Endothelial cell of umbilical vein (primary cell): ENCODE measurements around the gene FNBP1. TPM values are rescaled to one million over a fixed set of nuclear protein-coding genes. Genes with fewer than 3 reads are reported as not detected.

Experiments used
- BruUV-seq: library from RNA; stranded (reverse); fragments of 400-500 nt; replicated peaks from 2 replicates; lab custom pipeline; 2021; lab: Mats Ljungman, UMichigan
- CTCF ChIA-PET: fragments of 300-600, 350-600 bp; sonication (Branson Sonifier 250); formaldehyde crosslinking; loops from one replicate; lab custom pipeline; 2021; ENCODE audit warnings: antibody characterized with exemption, inconsistent platforms; lab: Charles Lee
- POLR2A ChIA-PET: fragments of 300-600, 350-600 bp; sonication (Branson Sonifier 250); formaldehyde crosslinking; loops from one replicate; lab custom pipeline; 2021; ENCODE audit warnings: antibody characterized with exemption, inconsistent platforms; lab: Charles Lee
- DNase-seq: peaks from one replicate; pipeline ENCODE4 v3.0.0-alpha.2; 2011; ENCODE audit warnings: low read depth, low spot score
- FAIRE-seq: peaks from 2 replicates; lab custom pipeline; 2011; peaks lifted over from hg19 to GRCh38; lab: Jason Lieb, UNC
- H2AFZ ChIP-seq: 2 replicates; pipeline ENCODE4 v1.6.0; 2012; ENCODE audit warnings: low read depth, low read length, control low read depth, inconsistent platforms
- H3K27ac ChIP-seq: 2 replicates; pipeline ENCODE4 v1.5.1; 2011; ENCODE audit warnings: low read depth, mild to moderate bottlenecking, control low read depth, low read length, moderate library complexity; ENCODE audit not compliant: insufficient read depth
- H3K27me3 ChIP-seq, 2 experiments: 2 replicates each; pipeline versions ENCODE4 v1.6.0 to v1.6.1; 2011; ENCODE audit warnings: low read length in 2 of 2, mixed read lengths in 1 of 2; ENCODE audit not compliant: control insufficient read depth in 2 of 2, insufficient read depth in 2 of 2
- H3K36me3 ChIP-seq, 2 experiments: 2 replicates in 1 of 2; 3 replicates in 1 of 2; pipeline ENCODE4 v1.5.1; 2011; ENCODE audit warnings: low read length in 2 of 2, mild to moderate bottlenecking in 1 of 2, moderate library complexity in 1 of 2; ENCODE audit not compliant: control insufficient read depth in 2 of 2, insufficient read depth in 2 of 2; ENCODE audit errors: extremely low read depth in 1 of 2
- H3K4me1 ChIP-seq: 3 replicates; pipeline ENCODE4 v1.5.1; 2011; ENCODE audit warnings: mild to moderate bottlenecking, low read length; ENCODE audit not compliant: control insufficient read depth, insufficient read depth; ENCODE audit errors: extremely low read depth
- H3K4me2 ChIP-seq: 2 replicates; pipeline ENCODE4 v1.6.1; 2011; ENCODE audit warnings: low read length, control low read depth, mixed read lengths; ENCODE audit not compliant: insufficient read depth
- H3K4me3 ChIP-seq, 3 experiments: fragments of 200-600 bp in 1 of 3; sonication (generic), shearing (Covaris generic) in 1 of 3; replicated peaks in 1 of 3; 2 replicates each; pipeline ENCODE4 v1.5.1; 2011 to 2016; ENCODE audit warnings: control low read depth in 3 of 3, low read length in 3 of 3, mild to moderate bottlenecking in 2 of 3, inconsistent platforms in 1 of 3, low read depth in 1 of 3, moderate library complexity in 1 of 3; ENCODE audit not compliant: insufficient read depth in 1 of 3
- H3K79me2 ChIP-seq: 2 replicates; pipeline ENCODE4 v1.6.0; 2012; ENCODE audit warnings: low read length, inconsistent platforms; ENCODE audit not compliant: control insufficient read depth, insufficient read depth
- H3K9ac ChIP-seq: replicated peaks from 2 replicates; pipeline ENCODE3; 2011; ENCODE audit warnings: low read length, control low read depth; ENCODE audit not compliant: insufficient read depth; ENCODE audit errors: extremely low read depth
- H3K9me1 ChIP-seq: replicated peaks from 3 replicates; pipeline ENCODE4 v1.6.0; 2011; ENCODE audit warnings: mild to moderate bottlenecking, low read length; ENCODE audit not compliant: control insufficient read depth, insufficient read depth; ENCODE audit errors: extremely low read depth
- H3K9me3 ChIP-seq: replicated peaks from 2 replicates; pipeline ENCODE4 v1.5.1; 2012; ENCODE audit warnings: low read length, inconsistent platforms; ENCODE audit not compliant: control insufficient read depth, insufficient read depth
- H4K20me1 ChIP-seq: replicated peaks from 2 replicates; pipeline ENCODE3; 2011; ENCODE audit warnings: mild to moderate bottlenecking, low read length; ENCODE audit not compliant: control insufficient read depth, insufficient read depth; ENCODE audit errors: extremely low read depth
- CTCF ChIP-seq, 2 donors: IDR thresholded peaks; 1 replicate in 1 of 2; 2 replicates in 1 of 2; pipeline ENCODE4 v1.5.1; 2011; ENCODE audit warnings: low read length in 2 of 2, mild to moderate bottlenecking in 2 of 2, moderate library complexity in 2 of 2, control low read depth in 1 of 2, inconsistent platforms in 1 of 2, low read depth in 1 of 2; ENCODE audit not compliant: insufficient read depth in 1 of 2; ENCODE audit errors: extremely low read depth in 1 of 2
- EZH2 ChIP-seq: IDR thresholded peaks from 2 replicates; pipeline ENCODE4 v1.6.1; 2012; ENCODE audit warnings: borderline replicate concordance, low read depth, mild to moderate bottlenecking, moderate library complexity, low read length, inconsistent platforms; ENCODE audit not compliant: severe bottlenecking
- FOS ChIP-seq: IDR thresholded peaks from 2 replicates; pipeline ENCODE4 v1.6.1; 2011; ENCODE audit warnings: mild to moderate bottlenecking, low read length, moderate library complexity, borderline replicate concordance; ENCODE audit not compliant: insufficient read depth
- GATA2 ChIP-seq: IDR thresholded peaks from 2 replicates; pipeline ENCODE4 v1.7.0; 2011; ENCODE audit warnings: low read depth, mild to moderate bottlenecking, moderate library complexity, mixed read lengths, low read length; ENCODE audit not compliant: insufficient read length, insufficient read depth
- JUN ChIP-seq: IDR thresholded peaks from 2 replicates; pipeline ENCODE4 v1.6.1; 2011; ENCODE audit warnings: borderline replicate concordance, low read depth; ENCODE audit not compliant: insufficient read length, insufficient read depth
- MAX ChIP-seq: IDR thresholded peaks from 2 replicates; pipeline ENCODE4 v1.6.1; 2011; ENCODE audit not compliant: insufficient read depth, insufficient read length
- MYC ChIP-seq: IDR thresholded peaks from one replicate; pipeline ENCODE4 v1.6.1; 2011; ENCODE audit warnings: mild to moderate bottlenecking, low read depth, low read length
- POLR2A ChIP-seq: IDR thresholded peaks from 2 replicates; pipeline ENCODE4 v1.6.1; 2012; ENCODE audit warnings: low read depth, mild to moderate bottlenecking, control low read depth, low read length
- POLR2AphosphoS5 ChIP-seq: IDR thresholded peaks from 2 replicates; pipeline ENCODE4 v1.6.1; 2012; ENCODE audit warnings: low read depth, mild to moderate bottlenecking, control low read depth, low read length, moderate library complexity; ENCODE audit not compliant: insufficient read depth
- dilution Hi-C: fragments of 300-500 bp; cut with MboI; formaldehyde crosslinking; loops from one replicate; pipeline ENCODE4 v1.15.0; 2019; ENCODE audit warnings: low sequenced_read_pairs; ENCODE audit not compliant: extremely low pct_ligation_motif_present
- intact Hi-C: fragments of 100-400 bp; cut with micrococcal nuclease; formaldehyde crosslinking; loops from one replicate; pipeline ENCODE4 v1.10.0; 2022
- polyA plus RNA-seq, 4 experiments: library from polyadenylated mRNA; depleted of rRNA in 3 of 4; stranded (reverse) in 3 of 4; unstranded in 1 of 4; fragments of >200 nt; gene quantifications; 2 replicates each; pipeline versions ENCODE4 v1.2.1 to v1.2.3, GENCODE V29; 2011 to 2012; ENCODE audit warnings: missing spikeins in 1 of 4
- total RNA-seq: library from RNA; stranded (reverse); gene quantifications from 2 replicates; pipeline ENCODE4 v1.2.3, GENCODE V29; 2021

Gene FNBP1
- total and polyA plus RNA-seq, 2 donors (not counting 3 experiments of a cell fraction or from before 2014, with no cell fraction given): 10.9 to 43.9 TPM

- Histone ChIP-seq H3K9ac (no peak overlapping the region), H4K20me1 (no peaks in the 10 kb centered on the region), H3K4me1 (peaks cover 7% of the 10 kb centered on the region), H3K9me1 (no peaks in the 10 kb centered on the region), H3K4me2 (peak overlapping the region; percentile 27), H3K79me2 (no peaks in the 10 kb centered on the region), H3K9me3 (no peaks in the 10 kb centered on the region), H3K36me3 (peaks cover 0 to 3% of the 10 kb centered on the region in 2 experiments), H3K27ac (no peak overlapping the region), H3K27me3 (no peaks in the 10 kb centered on the region), H3K4me3 (no peak overlapping the region), H2AFZ (peak overlapping the region; percentile 39)
- dilution Hi-C loops: no loop called here
- intact Hi-C loops: no loop called here
- peak; percentile 53 for DNase-seq
- ChIA-PET CTCF (interaction anchor here (0.6 to 1.3 kb wide), 8 partner anchors 9 to 133 kb away, joined by 3 to 4 read pairs (median 3); partner anchors contain the start of gene FNBP1), POLR2A (no interaction called here)
- no peak for FAIRE-seq
- BruUV-seq: no TSS peak
- TF ChIP-seq POLR2A (no peak), JUN (no peak), MAX (no peak), MYC (no peak), CTCF (IDR thresholded peaks at IDR 0.05; ENCODE audit: extremely low read depth in 1 of 2, insufficient read depth in 1 of 2, low read depth in 1 of 2, low read length in 2 of 2) (no peak), FOS (no peak), EZH2 (no peak), GATA2 (no peak), POLR2AphosphoS5 (no peak)
Observed at GRCh38 chr9:129932303-129933151, 110.5 kb downstream of the FNBP1 start.
